Measurements from ENCODE around the gene MYO6.

The MYO6 gene

DNA sequence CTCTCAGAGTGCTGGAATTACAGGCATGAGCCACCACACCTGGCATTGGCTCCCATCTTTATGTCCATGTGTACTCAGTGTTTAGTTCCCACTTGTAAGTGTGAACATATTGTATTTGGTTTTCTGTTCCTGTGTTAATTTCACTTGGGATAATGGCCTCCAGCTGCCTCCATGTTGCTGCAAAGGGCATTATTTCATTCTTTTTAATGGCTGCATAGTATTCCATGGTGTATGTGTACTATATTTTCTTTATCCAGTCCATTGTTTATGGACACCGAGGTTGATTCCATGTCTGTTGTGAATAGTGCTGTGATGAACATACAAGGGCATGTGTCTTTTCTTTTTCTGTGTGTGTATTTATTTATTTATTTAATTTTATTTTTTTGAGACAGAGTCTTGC is 47.7 kb downstream of the MYO6 start:
- H3K27me3 ChIP-seq (ENCODE audit: control insufficient read depth in 3 of 3, insufficient read depth in 3 of 3, low read depth in 1 of 3, low read length in 3 of 3), result no peaks in the 10 kb centered on the region
- no peak for DNase-seq (ENCODE audit: low spot score)
- no peaks in the 10 kb centered on the region for H3K79me1 ChIP-seq (ENCODE audit: low read depth, low read length)
- no peak overlapping the region for H3K4me2 ChIP-seq (ENCODE audit: insufficient read depth, low read length, poor library complexity, severe bottlenecking)
- H3K4ac ChIP-seq (ENCODE audit: low read length), result no peak overlapping the region
- H3K9ac ChIP-seq (ENCODE audit: low read depth, low read length, poor library complexity), result no peak overlapping the region
- H2AFZ ChIP-seq (ENCODE audit: low read length), result no peak overlapping the region
- H3K27ac ChIP-seq (replicated peaks; ENCODE audit: low read length), result no peak overlapping the region
- H2BK12ac ChIP-seq (ENCODE audit: low read length), result no peak overlapping the region
- H3K4me3 ChIP-seq (ENCODE audit: low read length in 2 of 2), result no peak overlapping the region
- H3K18ac ChIP-seq (ENCODE audit: low read length), result no peak overlapping the region
- no CpG with 5 or more reads among the region's 1 CpG for WGBS, 2 donors (ENCODE audit: extremely low coverage in 2 of 2, insufficient read length in 2 of 2, insufficient replicate concordance in 1 of 2)
- no peaks in the 10 kb centered on the region for H3K36me3 ChIP-seq (replicated peaks in 1 of 2; ENCODE audit: control insufficient read depth in 2 of 2, insufficient read depth in 2 of 2, low read length in 2 of 2)
- no peak overlapping the region for H3K23ac ChIP-seq (ENCODE audit: low read depth, low read length, poor library complexity)
- H3K4me1 ChIP-seq (ENCODE audit: control insufficient read depth in 2 of 2, insufficient read depth in 1 of 2, low read depth in 1 of 2, low read length in 2 of 2), result peaks cover 0 to 4% of the 10 kb centered on the region in 2 donors
- H2BK5ac ChIP-seq (ENCODE audit: low read length), result no peak overlapping the region
- no peak overlapping the region for H2BK120ac ChIP-seq (ENCODE audit: low read depth, low read length)
- H4K8ac ChIP-seq (ENCODE audit: low read depth, low read length), result no peak overlapping the region
- H3K9me3 ChIP-seq (replicated peaks in 1 of 2; ENCODE audit: control insufficient read depth in 2 of 2, insufficient read depth in 1 of 2, low read depth in 1 of 2, low read length in 2 of 2), result peaks cover 0 to 2% of the 10 kb centered on the region in 2 donors
- H2AK5ac ChIP-seq (ENCODE audit: low read depth, low read length), result no peak overlapping the region
- H4K91ac ChIP-seq (ENCODE audit: low read depth, low read length, poor library complexity), result no peak overlapping the region
- no peak overlapping the region for H3K14ac ChIP-seq (ENCODE audit: low read length)
- H2BK15ac ChIP-seq (ENCODE audit: low read length), result no peak overlapping the region

DNA sequence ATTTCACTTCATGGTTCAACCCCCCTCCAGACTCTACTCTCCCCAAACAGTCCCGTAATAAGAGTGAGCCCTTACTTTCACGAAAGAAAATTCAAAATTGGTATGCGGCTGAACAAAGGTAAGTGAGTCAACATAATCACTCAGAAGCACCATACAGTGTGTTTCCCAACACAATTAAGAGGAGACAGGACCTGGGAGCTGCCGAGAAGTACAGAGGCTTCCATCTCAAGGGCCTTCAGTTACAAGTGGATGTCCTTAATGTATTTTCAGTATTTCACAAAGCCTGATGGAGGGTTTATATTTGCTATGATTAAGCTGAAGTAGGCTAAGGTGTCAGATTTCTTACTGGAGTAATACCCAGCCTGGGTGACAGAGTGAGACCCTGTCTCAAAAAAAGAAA is 51.1 kb downstream of the MYO6 start:
- no peak overlapping the region for H3K18ac ChIP-seq (ENCODE audit: low read length)
- no peak overlapping the region for H2AK5ac ChIP-seq (ENCODE audit: low read depth, low read length)
- no peak overlapping the region for H3K9ac ChIP-seq (ENCODE audit: low read depth, low read length, poor library complexity)
- H3K23ac ChIP-seq (ENCODE audit: low read depth, low read length, poor library complexity), result no peak overlapping the region
- H3K36me3 ChIP-seq (replicated peaks in 1 of 2; ENCODE audit: control insufficient read depth in 2 of 2, insufficient read depth in 2 of 2, low read length in 2 of 2), result peaks cover 0 to 2% of the 10 kb centered on the region in 2 donors
- no peak overlapping the region for H2BK120ac ChIP-seq (ENCODE audit: low read depth, low read length)
- H3K4me3 ChIP-seq (ENCODE audit: low read length in 2 of 2), result no peak overlapping the region
- no peak overlapping the region for H3K4me2 ChIP-seq (ENCODE audit: insufficient read depth, low read length, poor library complexity, severe bottlenecking)
- H2AFZ ChIP-seq (ENCODE audit: low read length), result no peak overlapping the region
- H2BK5ac ChIP-seq (ENCODE audit: low read length), result no peak overlapping the region
- DNase-seq (ENCODE audit: low spot score), result no peak
- no peaks in the 10 kb centered on the region for H3K79me1 ChIP-seq (ENCODE audit: low read depth, low read length)
- WGBS, 2 donors (ENCODE audit: extremely low coverage in 2 of 2, insufficient read length in 2 of 2, insufficient replicate concordance in 1 of 2), result no CpG with 5 or more reads among the region's 4 CpGs
- no peak overlapping the region for H3K4ac ChIP-seq (ENCODE audit: low read length)
- H3K4me1 ChIP-seq (ENCODE audit: control insufficient read depth in 2 of 2, insufficient read depth in 1 of 2, low read depth in 1 of 2, low read length in 2 of 2), result no peaks in the 10 kb centered on the region
- H2BK15ac ChIP-seq (ENCODE audit: low read length), result no peak overlapping the region
- H3K14ac ChIP-seq (ENCODE audit: low read length), result no peak overlapping the region
- H3K27ac ChIP-seq (replicated peaks; ENCODE audit: low read length), result no peak overlapping the region
- no peak overlapping the region for H4K8ac ChIP-seq (ENCODE audit: low read depth, low read length)
- no peak overlapping the region for H2BK12ac ChIP-seq (ENCODE audit: low read length)
- no peak overlapping the region for H4K91ac ChIP-seq (ENCODE audit: low read depth, low read length, poor library complexity)
- peaks cover 0 to 2% of the 10 kb centered on the region in 2 donors for H3K9me3 ChIP-seq (replicated peaks in 1 of 2; ENCODE audit: control insufficient read depth in 2 of 2, insufficient read depth in 1 of 2, low read depth in 1 of 2, low read length in 2 of 2)
- H3K27me3 ChIP-seq (ENCODE audit: control insufficient read depth in 3 of 3, insufficient read depth in 3 of 3, low read depth in 1 of 3, low read length in 3 of 3), result no peaks in the 10 kb centered on the region

DNA sequence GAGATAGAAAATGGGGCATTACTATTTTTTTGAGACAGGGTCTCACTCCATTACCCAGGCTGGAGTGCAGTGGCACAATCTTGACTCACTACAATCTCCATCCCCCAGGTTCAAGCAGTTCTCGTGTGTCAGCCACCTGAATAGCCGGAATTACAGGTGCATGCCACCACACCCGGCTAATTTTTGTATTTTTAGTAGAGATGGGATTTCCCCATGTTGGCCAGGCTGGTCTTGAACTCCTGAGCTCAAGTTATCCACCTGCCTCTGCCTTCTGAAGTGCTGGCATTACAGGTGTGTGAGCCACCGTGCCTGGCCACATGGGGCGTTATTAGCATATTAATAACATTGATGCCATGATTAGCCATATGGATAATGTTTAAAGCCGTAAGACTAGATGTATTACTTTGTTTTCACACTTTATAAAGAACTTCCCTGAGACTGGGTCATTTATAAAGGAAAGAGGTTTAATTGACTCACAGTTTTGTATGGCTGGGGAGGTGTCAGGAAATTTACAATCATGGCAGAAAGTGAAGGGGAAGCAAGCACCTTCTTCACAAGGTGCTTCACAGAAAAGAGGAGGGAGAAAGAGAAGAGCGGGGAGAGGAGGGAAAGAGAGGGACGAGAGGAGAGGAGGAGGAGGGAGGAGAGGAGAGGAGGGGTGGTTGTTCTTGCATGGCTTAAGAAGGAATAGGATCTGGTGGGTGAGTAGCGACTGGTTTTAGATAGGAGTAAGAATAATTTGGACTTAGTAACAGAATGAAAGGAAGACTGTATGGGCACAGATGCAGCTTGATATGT is 51.9 kb downstream of the MYO6 start:
- H3K9ac ChIP-seq (ENCODE audit: low read depth, low read length, poor library complexity), result no peak overlapping the region
- H2AK5ac ChIP-seq (ENCODE audit: low read depth, low read length), result no peak overlapping the region
- no peak overlapping the region for H3K23ac ChIP-seq (ENCODE audit: low read depth, low read length, poor library complexity)
- no peaks in the 10 kb centered on the region for H3K4me1 ChIP-seq (ENCODE audit: control insufficient read depth in 2 of 2, insufficient read depth in 1 of 2, low read depth in 1 of 2, low read length in 2 of 2)
- H2BK120ac ChIP-seq (ENCODE audit: low read depth, low read length), result no peak overlapping the region
- H2BK5ac ChIP-seq (ENCODE audit: low read length), result no peak overlapping the region
- H3K4ac ChIP-seq (ENCODE audit: low read length), result no peak overlapping the region
- no peak overlapping the region for H4K91ac ChIP-seq (ENCODE audit: low read depth, low read length, poor library complexity)
- no peak overlapping the region for H2BK12ac ChIP-seq (ENCODE audit: low read length)
- H2AFZ ChIP-seq (ENCODE audit: low read length), result no peak overlapping the region
- no peak overlapping the region for H3K14ac ChIP-seq (ENCODE audit: low read length)
- H3K27ac ChIP-seq (replicated peaks; ENCODE audit: low read length), result no peak overlapping the region
- peaks cover 0 to 2% of the 10 kb centered on the region in 2 donors for H3K9me3 ChIP-seq (replicated peaks in 1 of 2; ENCODE audit: control insufficient read depth in 2 of 2, insufficient read depth in 1 of 2, low read depth in 1 of 2, low read length in 2 of 2)
- no CpG with 5 or more reads among the region's 9 CpGs for WGBS, 2 donors (ENCODE audit: extremely low coverage in 2 of 2, insufficient read length in 2 of 2, insufficient replicate concordance in 1 of 2)
- H3K18ac ChIP-seq (ENCODE audit: low read length), result no peak overlapping the region
- H3K36me3 ChIP-seq (replicated peaks in 1 of 2; ENCODE audit: control insufficient read depth in 2 of 2, insufficient read depth in 2 of 2, low read length in 2 of 2), result peaks cover 0 to 2% of the 10 kb centered on the region in 2 donors
- H2BK15ac ChIP-seq (ENCODE audit: low read length), result no peak overlapping the region
- DNase-seq (ENCODE audit: low spot score), result no peak
- no peak overlapping the region for H3K4me3 ChIP-seq (ENCODE audit: low read length in 2 of 2)
- H3K27me3 ChIP-seq (ENCODE audit: control insufficient read depth in 3 of 3, insufficient read depth in 3 of 3, low read depth in 1 of 3, low read length in 3 of 3), result no peaks in the 10 kb centered on the region
- no peaks in the 10 kb centered on the region for H3K79me1 ChIP-seq (ENCODE audit: low read depth, low read length)
- H3K4me2 ChIP-seq (ENCODE audit: insufficient read depth, low read length, poor library complexity, severe bottlenecking), result no peak overlapping the region
- no peak overlapping the region for H4K8ac ChIP-seq (ENCODE audit: low read depth, low read length)

DNA sequence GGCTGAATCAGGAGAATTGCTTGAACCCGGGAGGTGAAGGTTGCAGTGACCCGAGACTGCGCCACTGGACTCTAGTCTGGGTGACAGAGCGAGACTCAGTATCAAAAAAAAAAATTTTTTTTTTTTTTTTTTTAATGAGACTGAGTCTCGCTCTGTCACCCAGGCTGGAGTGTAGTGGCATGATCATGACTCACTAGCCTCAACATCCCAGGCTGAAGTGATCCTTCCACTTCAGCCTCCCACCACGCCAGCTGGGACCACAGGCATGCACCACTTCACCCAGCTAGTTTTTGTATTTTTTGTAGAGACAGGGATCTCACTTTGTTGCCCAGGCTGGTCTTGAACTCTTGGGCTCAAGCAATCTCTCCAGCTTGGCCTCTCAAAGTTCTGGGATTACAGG is 53.3 kb downstream of the MYO6 start:
- Histone ChIP-seq H2BK120ac (ENCODE audit: low read depth, low read length) (no peak overlapping the region), H3K14ac (ENCODE audit: low read length) (no peak overlapping the region), H3K18ac (ENCODE audit: low read length) (no peak overlapping the region), H3K4me2 (ENCODE audit: insufficient read depth, low read length, poor library complexity, severe bottlenecking) (no peak overlapping the region), H4K8ac (ENCODE audit: low read depth, low read length) (no peak overlapping the region), H2BK12ac (ENCODE audit: low read length) (no peak overlapping the region), H3K27me3 (ENCODE audit: control insufficient read depth in 3 of 3, insufficient read depth in 3 of 3, low read depth in 1 of 3, low read length in 3 of 3) (no peaks in the 10 kb centered on the region), H3K23ac (ENCODE audit: low read depth, low read length, poor library complexity) (no peak overlapping the region), H2AK5ac (ENCODE audit: low read depth, low read length) (no peak overlapping the region), H2AFZ (ENCODE audit: low read length) (no peak overlapping the region), H4K91ac (ENCODE audit: low read depth, low read length, poor library complexity) (no peak overlapping the region), H3K4me3 (ENCODE audit: low read length in 2 of 2) (no peak overlapping the region), H3K27ac (replicated peaks; ENCODE audit: low read length) (no peak overlapping the region), H3K79me1 (ENCODE audit: low read depth, low read length) (no peaks in the 10 kb centered on the region), H2BK15ac (ENCODE audit: low read length) (no peak overlapping the region), H2BK5ac (ENCODE audit: low read length) (no peak overlapping the region), H3K9me3 (replicated peaks in 1 of 2; ENCODE audit: control insufficient read depth in 2 of 2, insufficient read depth in 1 of 2, low read depth in 1 of 2, low read length in 2 of 2) (no peaks in the 10 kb centered on the region), H3K4me1 (ENCODE audit: control insufficient read depth in 2 of 2, insufficient read depth in 1 of 2, low read depth in 1 of 2, low read length in 2 of 2) (no peaks in the 10 kb centered on the region), H3K36me3 (replicated peaks in 1 of 2; ENCODE audit: control insufficient read depth in 2 of 2, insufficient read depth in 2 of 2, low read length in 2 of 2) (peaks cover 0 to 2% of the 10 kb centered on the region in 2 donors), H3K4ac (ENCODE audit: low read length) (no peak overlapping the region), H3K9ac (ENCODE audit: low read depth, low read length, poor library complexity) (no peak overlapping the region)
- no CpG with 5 or more reads among the region's 6 CpGs for WGBS, 2 donors (ENCODE audit: extremely low coverage in 2 of 2, insufficient read length in 2 of 2, insufficient replicate concordance in 1 of 2)
- DNase-seq (ENCODE audit: low spot score), result no peak
